HG03025 (cell line): ENCODE results near the gene RELA.
A peak's percentile ranks its signal among the peaks of the same experiment; 100 is the strongest.
"Not testable (repeated sequence)": the region's sequence is repeated elsewhere in the genome, so short reads cannot be mapped to it uniquely, and the experiment has no call there.

Experiments used
- ATAC-seq: cut with Tn5 transposase; IDR thresholded peaks from one replicate; pipeline ENCODE4 v1.9.1; 2021; ENCODE audit warnings: mild to moderate bottlenecking, moderate library complexity; ENCODE audit not compliant: unreplicated experiment, low FRiP score

Gene RELA

DNA sequence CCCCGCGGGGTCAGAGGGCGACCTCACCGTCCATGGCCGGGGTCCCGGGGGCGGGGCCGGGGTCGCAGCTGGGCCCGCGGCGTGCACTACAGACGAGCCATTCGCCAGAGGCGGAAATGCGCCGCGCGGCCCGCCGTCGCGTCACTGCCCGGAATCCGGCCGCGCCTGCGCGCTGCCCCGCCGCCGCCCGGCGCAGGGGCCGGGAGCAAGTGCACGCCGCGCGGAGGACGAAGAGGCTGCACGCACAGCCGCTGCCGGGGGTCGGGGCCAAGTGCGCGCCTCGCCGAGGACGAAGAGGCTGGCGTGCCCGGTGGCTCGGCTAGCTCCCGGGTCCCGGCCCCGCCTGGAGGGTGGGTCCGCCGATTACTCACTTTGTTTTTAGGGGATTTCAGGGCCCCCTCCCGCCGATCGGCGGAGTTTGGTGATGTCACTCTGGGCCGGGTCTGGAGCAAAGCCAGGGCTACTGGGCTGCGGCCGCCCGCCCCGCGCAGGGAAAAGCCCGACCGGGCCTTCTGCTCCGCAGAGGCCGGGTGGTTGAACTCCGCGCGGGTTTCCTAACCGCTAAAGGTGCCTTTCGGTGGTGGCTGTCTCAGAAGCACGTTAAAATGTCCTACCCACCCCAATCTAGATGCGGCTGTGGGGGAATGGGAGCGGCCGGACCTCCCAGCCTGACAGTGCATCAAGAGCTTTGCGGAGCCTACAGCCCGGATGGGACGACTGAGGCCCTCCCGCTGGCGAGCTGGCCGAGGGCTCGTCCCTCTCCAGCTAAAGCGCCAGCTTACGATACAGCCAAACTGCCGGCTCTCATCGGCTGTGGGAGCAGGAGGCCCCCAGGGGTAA is at the start of gene RELA:
Gene RELA, minus strand, starts transcription at position 118 of the 840 bp plus-strand sequence. Its CDS starts 84 bp downstream, at position 34.
- peak; percentile 56 for ATAC-seq

DNA sequence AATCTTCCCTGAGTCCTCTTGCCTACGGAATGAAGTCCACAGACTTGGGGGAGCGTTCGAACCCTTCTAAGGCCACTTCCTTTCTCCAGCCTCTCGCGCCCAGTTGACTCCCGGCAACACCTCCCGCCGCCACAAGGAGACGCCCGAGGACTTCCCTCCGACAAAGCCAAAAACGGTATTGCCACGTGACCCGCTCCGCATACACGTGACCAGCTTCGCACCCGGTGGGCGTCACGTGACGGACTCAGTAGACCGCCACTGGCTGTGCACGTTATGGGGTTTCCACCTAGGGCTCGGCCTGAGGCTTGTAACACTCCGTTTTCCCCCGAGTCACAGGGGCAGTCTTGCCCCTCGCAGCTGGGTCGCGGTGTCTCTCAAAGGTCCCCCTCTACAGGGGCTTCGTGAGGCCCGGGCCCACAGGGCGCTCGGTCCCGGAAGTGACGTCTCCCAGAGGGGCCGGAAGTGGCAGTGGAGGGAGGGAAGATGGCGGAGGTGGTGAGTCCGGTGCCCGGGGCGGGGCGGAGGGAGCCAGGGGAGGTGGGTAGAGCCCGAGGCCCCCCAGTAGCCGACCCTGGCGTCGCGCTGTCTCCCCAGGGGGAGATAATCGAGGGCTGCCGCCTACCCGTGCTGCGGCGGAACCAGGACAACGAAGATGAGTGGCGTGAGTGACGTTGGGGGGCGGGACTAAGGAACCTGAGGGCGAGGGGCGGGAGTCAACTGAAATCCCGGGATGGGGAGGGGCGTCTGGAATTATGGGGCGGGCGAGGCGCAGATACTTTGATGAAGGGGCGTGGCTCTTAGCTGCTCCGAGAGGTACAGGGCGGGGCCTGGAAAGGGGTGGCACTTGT is 49.3 kb upstream of the RELA start, which contains the start of gene KAT5:
Gene KAT5, plus strand, starts transcription at position 468 of the 848 bp plus-strand sequence. Its CDS starts 16 bp downstream, at position 484.
- peak; percentile 80 for ATAC-seq

DNA sequence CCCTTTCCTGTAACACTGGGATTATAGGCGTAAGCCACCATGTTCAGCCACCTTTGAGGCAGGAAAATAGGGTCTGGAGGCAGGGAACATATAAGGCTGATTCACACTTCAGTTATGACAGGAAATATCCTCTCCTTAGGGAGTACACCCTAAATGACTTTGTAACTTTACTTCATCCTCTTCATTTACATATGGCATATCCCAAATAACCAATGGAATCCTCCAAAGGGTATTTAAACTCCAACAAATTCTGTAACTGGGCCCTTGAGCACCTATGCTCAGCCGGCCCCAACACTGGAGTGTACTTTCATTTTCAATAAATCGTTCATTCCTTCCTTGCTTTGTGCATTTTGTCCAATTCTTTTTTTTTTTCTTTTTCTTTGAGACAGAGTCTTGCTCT is 47.7 kb upstream of the RELA start:
- no peak for ATAC-seq

DNA sequence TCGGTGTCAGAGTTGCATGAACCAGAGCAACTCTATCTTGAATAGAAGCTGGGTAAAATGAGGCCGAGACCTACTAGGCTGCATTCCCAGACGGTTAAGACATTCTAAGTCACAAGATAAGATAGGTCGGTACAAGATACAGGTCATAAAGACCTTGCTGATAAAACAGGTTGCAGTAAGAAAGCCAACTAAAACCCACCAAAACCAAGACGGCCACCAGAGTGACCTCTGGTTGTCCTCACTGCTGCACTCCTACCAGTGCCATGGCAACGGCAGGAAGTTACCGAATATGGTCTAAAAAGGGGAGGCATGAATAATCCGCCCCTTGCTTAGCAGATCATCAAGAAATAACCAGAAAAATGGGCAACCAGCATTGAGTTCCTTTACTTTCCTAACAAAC is 46.9 kb upstream of the RELA start:
- no peak for ATAC-seq

DNA sequence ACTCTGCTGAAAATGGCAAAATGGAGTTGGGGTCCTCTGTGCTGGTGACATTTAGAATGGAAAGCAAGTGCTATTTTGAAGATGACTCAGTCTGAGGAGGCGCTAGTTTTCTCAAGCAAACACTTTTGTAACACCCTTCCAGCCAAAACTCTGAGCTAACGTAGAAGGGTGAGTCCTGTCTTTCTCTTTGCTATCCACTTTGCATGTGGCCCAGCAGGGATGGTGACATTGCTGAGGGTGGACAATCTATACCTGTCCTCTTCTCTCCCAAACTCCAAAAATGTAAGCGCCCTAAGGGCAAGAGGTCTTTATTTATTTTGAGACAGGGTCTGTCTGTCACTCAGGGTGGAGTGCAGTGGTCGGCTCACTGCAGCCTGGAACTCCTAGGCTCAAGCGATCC is 45.7 kb upstream of the RELA start:
- no peak for ATAC-seq

DNA sequence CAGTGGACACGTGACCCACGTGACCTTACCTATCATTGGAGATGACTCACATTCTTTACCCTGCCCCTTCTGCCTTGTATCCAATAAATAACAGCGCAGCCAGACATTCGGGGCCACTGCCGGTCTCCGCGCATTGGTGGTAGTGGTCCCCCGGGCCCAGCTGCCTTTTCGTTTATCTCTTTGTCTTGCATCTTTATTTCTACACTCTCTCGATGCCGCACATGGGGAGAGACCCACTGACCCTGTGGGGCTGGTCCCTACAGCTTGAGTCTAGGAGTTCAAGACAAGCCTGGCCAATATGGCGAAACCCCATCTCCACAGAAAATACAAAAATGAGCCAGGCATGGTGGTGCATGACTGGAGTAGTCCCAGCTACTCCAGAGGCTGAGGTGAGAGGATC is 44.3 kb upstream of the RELA start:
- not testable (repeated sequence) for ATAC-seq

DNA sequence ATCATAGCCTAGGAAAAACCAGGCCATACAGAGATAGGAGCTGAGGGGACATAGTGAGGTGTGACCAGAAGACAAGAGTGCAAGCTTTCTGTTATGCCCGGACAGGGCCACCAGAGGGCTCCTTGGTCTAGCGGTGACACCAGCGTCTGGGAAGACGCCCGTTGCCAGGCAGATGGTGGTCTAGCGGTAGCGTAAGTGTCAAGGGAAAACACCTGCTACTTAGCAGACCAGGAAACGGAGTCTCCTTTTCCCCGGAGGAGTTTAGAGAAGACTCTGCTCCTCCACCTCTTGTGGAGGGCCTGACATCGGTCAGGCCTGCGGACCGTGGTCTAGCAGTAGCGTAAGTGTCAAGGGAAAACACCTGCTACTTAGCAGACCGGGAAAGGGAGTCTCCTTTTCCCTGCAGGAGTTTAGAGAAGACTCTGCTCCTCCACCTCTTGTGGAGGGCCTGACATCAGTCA is 43.6 kb upstream of the RELA start:
- ATAC-seq = not testable (repeated sequence)

DNA sequence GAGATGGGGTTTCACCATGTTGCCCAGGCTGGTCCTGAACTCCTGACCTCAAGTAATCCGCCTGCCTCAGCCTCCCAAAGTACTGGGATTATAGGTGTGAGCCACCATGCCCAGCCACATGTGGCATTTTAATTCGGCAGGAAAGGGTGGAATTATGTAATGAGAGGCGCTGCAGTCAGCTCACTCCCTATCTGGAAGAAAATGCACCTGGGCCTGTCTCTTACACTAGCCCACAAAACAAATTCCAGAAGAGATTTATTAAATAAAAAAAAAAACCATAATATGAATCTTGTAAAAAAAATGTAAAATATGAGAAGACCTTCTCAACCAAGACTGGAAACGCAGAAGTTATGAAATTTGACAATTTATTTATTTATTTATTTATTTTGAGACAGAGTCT is 41.1 kb upstream of the RELA start:
- no peak for ATAC-seq

DNA sequence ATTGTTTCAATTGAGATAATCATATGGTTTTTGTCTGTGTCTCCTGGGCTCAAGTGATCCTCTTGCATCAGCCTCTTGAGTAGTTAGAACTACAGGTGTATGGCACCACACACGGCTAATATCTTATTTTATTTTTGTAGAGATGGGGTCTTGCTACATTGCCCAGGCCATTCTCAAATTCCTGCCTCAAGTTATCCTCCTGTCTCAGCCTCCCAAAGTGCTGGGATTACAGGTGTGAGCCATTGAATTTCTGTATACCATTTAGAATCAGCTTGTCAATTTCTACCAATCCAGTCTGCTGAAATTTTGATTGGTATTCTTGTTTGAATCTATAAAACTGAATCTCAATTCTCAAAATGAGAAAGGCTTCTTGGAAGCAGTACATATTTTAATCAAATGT is 39.0 kb upstream of the RELA start:
- no peak for ATAC-seq

DNA sequence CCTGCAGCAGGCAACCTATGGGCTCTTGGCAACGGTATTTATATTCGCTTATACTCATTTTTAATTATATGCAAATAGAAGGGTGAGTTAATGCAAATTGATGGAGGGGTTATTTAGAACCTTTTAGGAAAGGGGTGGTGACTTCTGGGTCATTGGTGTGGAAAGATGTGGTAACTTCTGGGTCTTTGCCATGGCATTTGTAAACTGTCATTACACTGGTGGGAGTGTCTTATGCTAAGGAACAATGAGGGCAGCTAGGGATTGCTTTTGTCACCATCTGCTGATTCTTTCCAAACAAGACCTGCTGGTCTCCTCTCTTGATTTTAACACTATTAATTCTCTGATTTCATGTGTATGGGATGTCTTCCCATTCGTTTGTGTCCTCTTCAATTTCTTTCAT is 37.7 kb upstream of the RELA start:
- ATAC-seq = no peak

DNA sequence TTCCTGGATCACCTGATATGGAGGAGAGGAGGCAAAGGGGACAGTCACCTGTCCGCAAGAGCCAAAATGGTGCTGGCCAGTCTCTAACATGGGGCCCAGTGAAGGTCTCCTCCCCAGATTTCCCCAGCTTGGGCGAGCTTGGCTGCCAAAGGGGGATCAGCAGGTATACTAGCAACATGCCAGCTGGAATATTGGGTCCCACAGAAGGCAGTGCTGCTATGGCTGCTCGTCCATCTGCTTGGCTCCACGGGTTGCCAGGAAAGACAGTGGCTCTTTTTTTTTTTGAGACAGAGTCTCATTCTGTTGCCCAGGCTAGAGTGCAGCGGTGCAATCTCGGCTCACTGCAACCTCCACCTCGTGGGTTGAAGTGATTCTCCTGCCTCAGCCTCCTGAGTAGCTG is 36.6 kb upstream of the RELA start:
- ATAC-seq = no peak

DNA sequence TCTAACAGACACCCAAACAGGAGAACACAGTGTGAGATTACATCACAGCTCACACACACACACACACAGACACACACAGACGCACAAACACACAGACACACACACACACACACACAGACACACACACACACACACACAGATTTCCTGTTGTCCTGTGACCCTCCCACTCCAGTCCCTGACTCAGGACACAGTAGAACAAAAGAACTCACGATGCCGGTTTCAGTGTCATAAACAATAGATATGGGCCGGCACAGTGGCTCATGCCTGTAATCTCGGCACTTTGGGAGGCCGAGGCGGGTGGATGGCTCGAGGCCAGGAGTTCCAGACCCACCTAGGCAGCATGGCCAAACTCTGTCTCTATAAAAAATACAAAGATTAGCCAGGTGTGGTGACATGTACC is 35.5 kb upstream of the RELA start:
- no peak for ATAC-seq

DNA sequence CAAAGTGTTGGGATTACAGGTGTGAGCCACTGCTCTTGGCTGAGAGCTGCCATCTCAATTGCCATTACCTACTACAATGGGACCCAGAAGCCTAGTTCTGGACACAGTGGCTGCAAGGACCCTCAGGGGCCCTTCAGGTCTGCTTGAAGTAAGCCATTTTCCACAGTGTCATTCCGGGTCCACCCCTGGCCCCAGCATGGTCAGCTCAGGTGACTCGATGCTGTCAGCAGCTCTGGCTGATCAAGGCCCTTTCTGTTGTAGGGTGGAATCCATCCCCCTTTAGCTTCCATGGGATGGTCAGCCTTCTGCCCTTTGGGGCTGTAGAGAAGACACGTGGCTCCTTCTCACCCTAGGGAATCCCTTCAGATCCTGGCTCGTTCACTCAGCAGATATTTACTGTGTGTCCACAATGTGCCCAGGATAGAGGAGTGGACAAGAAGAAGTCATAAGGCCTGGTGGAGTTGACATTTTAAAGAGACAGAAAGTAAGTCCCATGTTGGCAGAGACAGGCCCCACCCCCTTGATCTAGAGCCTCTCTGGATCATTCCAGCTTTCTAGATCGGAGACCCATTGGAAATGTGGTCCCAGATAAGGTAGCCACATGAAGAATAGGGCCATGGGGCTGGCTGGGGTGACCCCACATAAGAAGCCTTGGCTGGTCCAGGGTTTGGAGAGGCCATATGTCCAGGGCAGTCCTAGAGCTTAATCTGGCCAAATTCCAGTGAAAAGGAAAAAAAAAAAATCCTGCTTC is 34.3 kb upstream of the RELA start:
- ATAC-seq = no peak

DNA sequence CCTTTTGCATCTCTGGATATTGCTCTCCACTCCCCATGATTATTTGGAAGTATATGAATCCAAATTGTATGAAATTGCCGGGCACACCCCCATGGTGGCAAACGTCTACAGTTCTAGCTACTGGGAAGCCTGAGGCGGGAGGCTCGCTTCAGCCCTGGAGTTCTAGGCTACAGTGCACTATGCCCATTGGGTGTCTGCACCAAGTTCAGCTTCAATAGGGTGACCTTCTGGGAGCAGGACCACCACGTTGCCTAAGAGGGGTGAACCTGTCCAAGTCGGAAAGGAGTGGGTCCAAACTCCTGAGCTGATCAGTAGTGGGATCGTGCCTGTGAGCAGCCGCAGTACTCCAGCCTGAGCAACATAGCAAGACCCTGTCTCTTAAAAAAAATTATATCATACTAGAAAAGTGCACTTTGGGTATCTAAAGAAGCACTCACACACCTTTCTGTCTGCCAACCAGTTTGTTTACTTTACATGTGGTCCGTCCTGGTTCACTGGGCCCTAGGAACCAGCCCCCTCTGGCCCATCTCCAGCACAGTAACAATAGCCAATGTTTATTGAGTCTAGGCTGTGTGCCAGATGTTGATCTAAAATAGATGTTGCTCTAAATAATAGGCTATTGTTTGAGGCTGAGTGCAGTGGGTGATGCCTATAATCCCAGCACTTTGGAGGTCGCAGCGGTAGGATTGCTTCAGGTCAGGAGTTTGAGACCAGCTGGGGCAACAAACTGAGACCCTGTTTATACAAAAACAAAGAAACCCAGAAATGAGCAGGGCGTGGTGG is 32.9 kb upstream of the RELA start:
- ATAC-seq = no peak

DNA sequence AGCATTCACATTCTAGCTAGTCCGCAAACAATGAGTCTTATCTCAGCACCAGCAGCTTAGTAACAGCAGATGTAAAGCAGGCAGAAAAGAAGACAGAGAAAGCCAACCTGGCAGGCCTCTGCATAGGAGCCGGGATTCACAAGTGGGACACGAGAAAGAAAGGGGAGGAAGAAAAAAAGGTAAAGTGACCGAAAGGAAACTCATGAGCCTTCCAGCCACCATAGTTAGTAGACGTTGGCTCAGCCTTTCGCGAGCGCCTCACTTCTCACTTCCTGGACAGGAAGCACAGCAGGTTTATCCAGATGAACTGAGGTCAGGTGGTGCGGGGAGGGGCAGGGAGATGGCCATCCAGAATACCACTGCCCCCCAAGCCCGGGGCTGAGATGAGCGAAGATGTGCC is 29.7 kb upstream of the RELA start:
- ATAC-seq = no peak

DNA sequence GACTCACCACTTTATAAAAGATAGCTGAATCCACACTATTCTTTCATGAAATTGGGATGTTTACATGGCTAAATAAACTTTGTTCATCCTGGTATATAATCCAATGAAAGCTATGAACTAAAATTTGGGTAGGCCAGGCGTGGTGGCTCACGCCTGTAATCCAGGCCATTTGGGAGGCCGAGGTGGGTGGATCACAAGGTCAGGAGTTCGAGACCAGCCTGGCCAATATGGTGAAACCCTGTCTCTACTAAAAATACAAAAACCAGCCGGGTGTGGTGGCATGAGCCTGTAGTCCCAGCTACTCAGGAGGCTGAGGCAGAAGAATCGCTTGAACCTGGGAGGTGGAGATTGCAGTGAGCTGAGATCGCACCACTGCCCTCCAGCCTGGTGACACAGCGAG is 29.1 kb upstream of the RELA start:
- not testable (repeated sequence) for ATAC-seq

DNA sequence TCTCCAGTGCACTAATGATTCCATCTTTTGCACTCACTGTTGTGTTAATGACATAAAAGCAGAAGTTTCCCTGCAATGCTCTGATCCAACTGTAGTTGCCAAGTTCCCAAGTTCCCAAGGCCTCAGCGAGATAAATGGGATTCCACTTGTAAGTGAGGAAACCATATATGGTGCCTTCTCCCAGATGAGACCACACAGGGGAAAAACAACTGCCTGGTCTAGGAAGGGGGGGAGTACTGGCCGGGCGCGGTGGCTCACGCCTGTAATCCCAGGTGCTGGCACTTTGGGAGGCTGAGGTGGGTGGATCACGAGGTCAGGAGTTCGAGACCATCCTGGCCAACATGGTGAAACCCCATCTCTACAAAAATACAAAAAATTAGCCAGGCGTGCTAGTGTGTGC is 23.3 kb upstream of the RELA start:
- no peak for ATAC-seq

DNA sequence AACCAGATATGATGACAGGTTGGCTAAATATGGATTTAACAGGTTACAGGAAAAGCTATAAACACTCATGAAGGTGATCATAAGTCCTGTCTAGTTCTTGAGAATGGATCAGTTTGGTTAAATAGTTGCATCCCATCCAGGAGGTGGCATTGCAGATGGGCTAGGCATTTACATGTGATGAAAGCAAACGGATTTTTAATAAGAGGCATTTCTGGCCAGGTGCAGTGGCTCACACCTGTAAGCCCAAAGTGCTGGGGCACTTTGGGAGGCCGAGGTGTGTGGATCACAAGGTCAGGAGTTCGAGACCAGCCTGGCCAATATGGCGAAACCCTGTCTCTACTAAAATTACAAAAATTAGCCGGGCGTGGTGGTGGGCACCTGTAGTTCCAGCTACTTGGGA is 20.8 kb upstream of the RELA start:
- ATAC-seq = not testable (repeated sequence)

DNA sequence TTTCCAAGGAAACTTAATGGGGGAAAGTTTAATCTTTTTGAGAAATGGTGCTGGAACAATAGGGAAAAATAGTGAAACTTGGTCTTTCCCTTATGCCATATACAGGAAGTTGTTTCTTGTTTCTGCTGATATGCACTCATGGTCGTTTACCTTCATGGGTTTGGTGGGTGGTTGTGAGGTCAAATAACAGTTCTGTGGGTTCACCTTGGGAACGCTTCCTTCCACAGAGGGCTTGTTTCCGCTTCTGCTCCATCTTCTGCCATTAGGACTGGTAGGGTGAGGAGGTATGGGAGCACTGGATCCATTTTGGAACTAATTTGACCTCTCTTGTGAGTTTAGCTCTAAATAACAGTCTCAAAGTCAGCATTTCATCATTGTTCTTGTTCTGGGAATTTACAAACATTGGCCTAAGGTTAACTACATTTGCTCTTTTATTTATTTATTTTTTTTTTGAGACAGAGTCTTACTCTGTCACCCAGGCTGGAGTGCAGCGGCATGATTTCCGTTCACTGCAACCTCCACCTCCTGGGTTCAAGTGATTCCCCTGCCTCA is 17.6 kb upstream of the RELA start:
- no peak for ATAC-seq

DNA sequence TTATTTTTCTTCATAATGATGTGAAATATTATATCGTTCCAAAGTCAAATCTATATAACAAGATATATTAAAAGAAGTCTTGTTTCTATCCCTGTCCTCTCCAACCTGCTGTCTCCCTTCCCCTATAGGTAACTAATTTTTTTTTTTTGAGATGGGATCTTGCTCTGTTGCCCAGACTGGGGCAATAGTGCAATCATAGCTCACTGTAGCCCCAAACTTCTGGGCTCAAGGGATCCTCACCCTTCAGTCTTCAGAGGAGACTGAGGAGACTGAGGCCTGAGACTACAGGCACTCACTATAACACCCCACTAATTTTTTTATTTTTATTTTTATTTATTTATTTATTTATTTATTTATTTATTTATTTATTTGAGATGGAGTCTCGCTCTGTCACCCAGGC is 10.3 kb upstream of the RELA start:
- ATAC-seq = no peak
